Activated effector memory CD4-positive, alpha-beta T cell treated with anti-CD3 and anti-CD28 coated beads, Interleukin-2, amount 50 U/mL, for 16 hours (primary cell): Measurements from ENCODE around the gene B4GAT1.
"Not testable (repeated sequence)": the region's sequence is repeated elsewhere in the genome, so short reads cannot be mapped to it uniquely, and the experiment has no call there.

Experiments
- DNase-seq: peaks from one replicate; pipeline ENCODE4 v3.0.0-alpha.2; 2020

The B4GAT1 gene

GRCh38 chr11:66347425-66348276 is at the start of gene B4GAT1:
B4GAT1 (minus strand) TSS chr11:66347629; CDS start chr11:66347545, 84 bp downstream.
- peak; percentile 91 for DNase-seq

DNA sequence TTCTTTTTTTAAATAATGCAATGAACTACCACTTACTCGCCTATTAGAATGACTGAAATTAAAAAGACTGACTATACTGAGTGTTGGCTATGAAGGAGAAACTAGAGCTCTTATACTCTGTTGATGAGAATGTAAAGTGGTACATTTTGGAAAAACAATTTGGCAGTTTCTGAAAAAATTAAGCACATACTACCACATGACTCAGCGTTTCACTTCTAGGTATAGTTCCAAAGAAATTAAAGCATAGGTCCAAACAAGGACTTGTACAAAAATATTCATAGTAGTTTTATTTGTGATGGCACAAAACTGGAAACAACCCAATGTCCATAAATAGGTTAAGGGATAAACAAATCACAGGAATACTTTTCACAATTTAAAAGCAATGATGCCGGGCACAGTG is 46.5 kb upstream of the B4GAT1 start:
- DNase-seq: no peak

GRCh38 chr11:66391322-66391721 is 43.9 kb upstream of the B4GAT1 start:
- no peak for DNase-seq

GRCh38 chr11:66388780-66389386 is 41.5 kb upstream of the B4GAT1 start:
- peak; percentile 85 for DNase-seq

DNA sequence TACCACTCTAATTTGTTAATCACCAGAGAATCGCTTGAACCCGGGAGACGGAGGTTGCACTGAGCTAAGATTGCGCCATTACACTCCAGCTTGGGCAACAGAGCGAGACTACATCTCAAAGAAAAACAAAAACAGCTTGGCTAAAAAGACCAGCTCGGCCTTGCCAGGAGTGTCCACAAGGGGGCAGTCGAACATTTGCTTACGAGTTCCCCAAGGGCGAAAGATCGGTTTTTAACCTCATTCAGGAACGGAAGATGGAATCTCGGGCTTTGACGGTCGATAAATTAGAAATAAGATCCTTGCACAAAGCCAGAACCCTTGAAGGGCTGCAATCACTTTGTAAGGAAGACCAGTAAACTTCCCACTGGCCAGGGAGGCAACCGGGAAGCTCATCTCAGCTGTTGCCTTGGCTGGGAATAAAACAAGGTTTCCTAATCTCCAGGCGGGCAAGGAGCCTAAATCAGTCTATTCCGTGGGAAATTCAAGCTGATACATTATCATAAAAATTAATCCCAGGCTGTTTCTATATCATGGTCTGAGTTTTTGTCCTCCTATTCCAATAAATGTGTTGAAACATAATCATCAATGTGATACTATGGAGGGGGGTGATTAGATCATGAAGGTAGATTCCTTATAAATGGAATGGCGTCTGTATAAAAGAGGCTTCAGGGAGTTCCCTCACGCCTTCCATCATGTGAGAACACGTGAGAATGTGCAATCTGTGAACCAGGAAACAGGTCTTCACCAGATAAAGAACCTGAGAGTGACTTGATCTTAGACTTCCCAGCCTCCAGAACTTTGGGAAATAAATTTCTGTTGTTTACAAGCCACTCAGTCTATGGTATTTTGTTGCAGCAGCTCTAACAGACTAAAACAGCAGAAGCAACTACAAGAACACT is 39.0 kb upstream of the B4GAT1 start:
- peak; percentile 92 for DNase-seq

- DNase-seq: not testable (repeated sequence)
These were observed 36.9 kb upstream of the B4GAT1 start for GRCh38 chr11:66384316-66384715.

- not testable (repeated sequence) for DNase-seq
These were observed 32.8 kb upstream of the B4GAT1 start for GRCh38 chr11:66380264-66380663.

DNA sequence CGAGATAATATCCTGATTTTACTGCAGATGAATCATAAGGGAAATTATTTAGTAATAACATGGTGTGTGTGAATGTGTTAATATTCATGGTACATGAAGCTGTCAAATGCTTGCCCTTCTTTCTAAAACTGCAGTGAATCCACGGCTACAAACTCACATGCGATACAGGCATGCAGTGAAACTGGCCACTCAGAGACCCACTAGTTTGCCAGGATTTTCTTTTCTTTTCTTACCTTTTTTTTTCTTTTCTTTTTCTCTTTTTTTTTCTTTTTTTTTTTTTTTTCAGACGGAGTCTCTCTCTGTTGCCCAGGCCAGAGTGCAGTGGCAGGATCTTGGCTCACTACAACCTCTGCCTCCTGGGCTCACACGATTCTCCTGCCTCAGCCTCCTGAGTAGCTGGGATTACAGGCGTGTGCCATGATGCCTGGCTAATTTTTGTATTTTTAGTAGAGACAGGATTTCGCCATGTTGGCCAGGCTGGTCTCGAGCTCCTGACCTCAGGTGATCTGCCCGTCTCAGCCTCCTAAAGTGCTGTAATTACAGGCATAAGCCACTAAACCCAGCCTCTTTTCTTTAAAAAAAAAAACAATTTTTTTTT is 26.4 kb upstream of the B4GAT1 start:
- DNase-seq: not testable (repeated sequence)

GRCh38 chr11:66373265-66373664 is 25.8 kb upstream of the B4GAT1 start:
- DNase-seq: no peak

GRCh38 chr11:66371627-66372415 is 24.4 kb upstream of the B4GAT1 start, which contains the start of gene SLC29A2:
SLC29A2 (minus strand) TSS chr11:66371760; CDS start chr11:66371591, 169 bp downstream.
- DNase-seq: peak; percentile 90

DNA sequence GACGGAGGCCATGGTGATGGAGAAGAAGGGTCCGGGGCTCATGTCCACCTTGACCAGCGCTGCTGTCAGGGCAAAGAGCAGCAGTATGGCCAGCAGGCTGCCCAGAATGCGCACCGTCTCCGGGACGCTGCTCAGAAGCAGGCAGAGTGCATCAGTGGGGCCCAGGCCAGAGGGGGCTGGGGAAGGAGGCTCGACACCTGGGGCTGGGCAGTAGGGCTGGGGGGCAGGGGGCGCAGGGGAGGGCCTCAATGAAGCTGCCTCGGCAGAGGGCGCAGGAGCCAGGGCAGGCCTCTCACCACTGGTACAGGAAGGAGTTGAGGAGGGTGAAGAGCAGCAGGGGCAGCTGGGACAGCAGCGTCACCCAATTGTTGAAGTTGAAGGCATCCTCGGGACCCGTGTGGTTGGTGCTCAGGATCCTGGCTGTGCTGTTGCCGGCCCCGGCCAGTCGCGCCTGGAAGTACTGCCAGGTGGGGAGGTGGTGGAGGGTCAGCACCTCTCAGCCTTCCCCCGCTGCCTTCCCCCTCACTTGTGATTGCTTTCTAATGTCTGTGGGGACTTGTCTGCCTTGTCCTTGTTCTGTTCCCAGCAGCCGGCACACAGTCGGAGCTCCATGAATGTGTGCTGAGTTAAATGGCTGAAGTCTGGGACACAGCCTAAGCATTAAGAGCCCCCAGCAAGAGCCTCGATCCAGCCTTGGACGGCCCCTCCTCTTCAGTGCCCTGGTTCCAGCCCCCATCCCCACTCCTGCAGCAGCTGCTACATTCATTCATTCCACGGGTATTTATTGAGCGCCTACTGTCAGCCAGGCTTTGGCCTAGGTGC is 21.9 kb upstream of the B4GAT1 start:
- no peak for DNase-seq

- DNase-seq: no peak
These were observed 21.1 kb upstream of the B4GAT1 start for GRCh38 chr11:66368484-66368883.

- no peak for DNase-seq
These were observed 20.3 kb upstream of the B4GAT1 start for GRCh38 chr11:66367561-66368312.

GRCh38 chr11:66366844-66367477 is 19.5 kb upstream of the B4GAT1 start:
- DNase-seq: no peak

- no peak for DNase-seq
These were observed 18.5 kb upstream of the B4GAT1 start for GRCh38 chr11:66365711-66366619.

- no peak for DNase-seq
These were observed 17.7 kb upstream of the B4GAT1 start for GRCh38 chr11:66365166-66365565.

DNA sequence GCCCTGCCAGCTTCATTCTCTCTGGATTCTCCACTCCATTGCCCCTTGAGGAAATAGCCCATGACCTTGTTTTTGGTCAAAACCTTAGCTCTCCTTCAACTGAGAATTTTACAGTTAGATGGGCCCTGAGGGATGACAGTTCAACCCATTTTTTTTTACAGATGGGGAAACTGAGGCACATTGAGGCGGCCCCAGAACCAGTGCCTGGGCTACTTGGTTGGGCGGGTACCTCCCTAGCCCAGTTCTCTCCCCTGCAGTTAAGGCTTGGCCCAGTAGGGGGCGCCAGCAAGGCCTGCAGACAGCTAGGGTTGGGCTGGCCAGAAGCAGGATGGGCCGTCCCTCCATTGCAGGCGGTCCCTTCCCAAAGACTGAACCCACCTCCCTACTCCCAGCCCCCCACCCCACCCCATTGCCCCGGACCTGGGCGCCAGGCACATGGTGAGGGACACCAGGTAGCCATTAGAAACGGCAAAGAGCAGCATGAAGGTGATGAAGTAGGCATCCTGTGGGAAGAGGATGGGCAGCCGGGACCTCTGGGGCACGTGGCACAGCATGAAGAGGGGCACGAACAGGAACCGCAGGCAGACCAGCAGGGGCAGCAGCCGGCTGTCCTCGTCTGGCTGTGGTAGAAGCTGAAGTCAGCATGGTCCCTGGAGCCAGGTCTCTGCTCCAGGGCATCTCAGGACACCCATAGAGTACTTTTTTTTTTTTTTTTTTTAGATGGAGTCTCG is 16.5 kb upstream of the B4GAT1 start:
- DNase-seq: peak; percentile 90

DNA sequence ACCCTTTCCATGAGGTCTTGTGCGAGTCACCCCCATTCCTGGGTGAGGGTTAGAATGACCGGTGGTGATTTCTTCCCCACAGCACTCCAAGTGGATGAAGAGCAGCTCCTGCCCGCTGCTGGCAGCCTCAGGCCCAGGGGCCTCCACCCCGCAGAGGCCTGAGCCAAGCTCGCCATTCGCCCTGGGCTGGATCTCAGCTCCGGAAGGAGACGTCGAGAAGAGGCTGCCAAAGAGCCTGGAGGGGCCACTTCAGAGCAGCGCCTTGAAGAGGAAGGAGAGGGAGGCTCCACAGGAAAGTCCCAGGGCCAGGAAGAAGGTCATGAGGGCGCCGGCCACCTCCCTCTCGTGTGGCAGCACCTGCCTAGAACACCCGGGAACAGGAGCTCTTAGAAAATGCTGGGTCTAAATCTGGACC is 15.8 kb upstream of the B4GAT1 start:
- DNase-seq: no peak
